Keratinocyte (primary cell): Measurements from ENCODE around the gene URGCP. TPM values are rescaled to one million over a fixed set of nuclear protein-coding genes. Genes with fewer than 3 reads are reported as not detected.

Experiments
- DNase-seq: peaks from one replicate; pipeline ENCODE4 v3.0.0-alpha.2; 2011; ENCODE audit warnings: low read depth, missing footprints, low spot score
- FAIRE-seq: peaks from 2 replicates; lab custom pipeline; 2011; peaks lifted over from hg19 to GRCh38; lab: Jason Lieb, UNC
- H2AFZ ChIP-seq: 2 replicates; pipeline ENCODE4 v1.6.0; 2012; ENCODE audit warnings: low read length, control low read depth, inconsistent platforms; ENCODE audit not compliant: control insufficient read depth
- H3K27ac ChIP-seq: 2 replicates; pipeline ENCODE4 v1.5.1; 2011; ENCODE audit warnings: low read length; ENCODE audit not compliant: control insufficient read depth, insufficient read depth
- H3K27me3 ChIP-seq: 3 replicates; pipeline ENCODE4 v1.6.0; 2011; ENCODE audit warnings: low read length; ENCODE audit not compliant: control insufficient read depth, insufficient read depth; ENCODE audit errors: extremely low read depth
- H3K36me3 ChIP-seq, 2 experiments: 2 replicates in 1 of 2; 3 replicates in 1 of 2; pipeline ENCODE4 v1.5.1; 2011; ENCODE audit warnings: low read length in 2 of 2, mild to moderate bottlenecking in 1 of 2; ENCODE audit not compliant: control insufficient read depth in 2 of 2, insufficient read depth in 2 of 2; ENCODE audit errors: extremely low read depth in 1 of 2
- H3K4me1 ChIP-seq: 3 replicates; pipeline ENCODE4 v1.5.1; 2011; ENCODE audit warnings: low read length; ENCODE audit not compliant: control insufficient read depth, insufficient read depth; ENCODE audit errors: extremely low read depth
- H3K4me2 ChIP-seq: 3 replicates; pipeline ENCODE4 v1.6.0; 2011; ENCODE audit warnings: low read depth, low read length; ENCODE audit not compliant: control insufficient read depth, insufficient read depth; ENCODE audit errors: extremely low read depth
- H3K4me3 ChIP-seq, 3 experiments: fragments of 200-600 bp in 1 of 3; sonication (generic) in 1 of 3; 2 replicates in 2 of 3; 3 replicates in 1 of 3; pipeline ENCODE4 v1.5.1; 2011 to 2016; ENCODE audit warnings: low read length in 3 of 3, mild to moderate bottlenecking in 3 of 3, control low read depth in 2 of 3, inconsistent platforms in 1 of 3, low read depth in 1 of 3, mixed read lengths in 1 of 3, mixed run types in 1 of 3, moderate library complexity in 1 of 3; ENCODE audit not compliant: control insufficient read depth in 2 of 3, insufficient read depth in 2 of 3; ENCODE audit errors: extremely low read depth in 1 of 3
- H3K79me2 ChIP-seq: 2 replicates; pipeline ENCODE4 v1.6.0; 2012; ENCODE audit warnings: low read length; ENCODE audit not compliant: control insufficient read depth, insufficient read depth
- H3K9ac ChIP-seq: 3 replicates; pipeline ENCODE4 v1.6.0; 2011; ENCODE audit warnings: low read length; ENCODE audit not compliant: control insufficient read depth, insufficient read depth; ENCODE audit errors: extremely low read depth
- H3K9me1 ChIP-seq: 3 replicates; pipeline ENCODE4 v1.6.0; 2011; ENCODE audit warnings: low read length; ENCODE audit not compliant: control insufficient read depth, insufficient read depth; ENCODE audit errors: extremely low read depth
- H3K9me3 ChIP-seq: 2 replicates; pipeline ENCODE4 v1.5.1; 2012; ENCODE audit warnings: low read depth, low read length; ENCODE audit not compliant: control insufficient read depth
- H4K20me1 ChIP-seq: 3 replicates; pipeline ENCODE4 v1.6.0; 2011; ENCODE audit warnings: low read length; ENCODE audit not compliant: control insufficient read depth, insufficient read depth; ENCODE audit errors: extremely low read depth
- EZH2 ChIP-seq: IDR thresholded peaks from one replicate; pipeline ENCODE4 v1.6.1; 2012; ENCODE audit warnings: inconsistent platforms, mild to moderate bottlenecking, low read length, moderate library complexity
- dilution Hi-C: fragments of 300-500 bp; cut with MboI; formaldehyde crosslinking; loops from one replicate; pipeline ENCODE4 v1.7.0; 2020; ENCODE audit warnings: low sequenced_read_pairs; ENCODE audit not compliant: extremely low pct_ligation_motif_present
- polyA plus RNA-seq, 5 experiments: library from polyadenylated mRNA; depleted of rRNA in 3 of 5; stranded (reverse) in 3 of 5; stranded (forward) in 1 of 5; unstranded in 1 of 5; fragments of >200 nt; gene quantifications; 1 replicate in 1 of 5; 2 replicates in 3 of 5; 3 replicates in 1 of 5; pipeline versions ENCODE4 v1.2.1 to v1.2.3, GENCODE V29; 2011 to 2012; ENCODE audit warnings: missing spikeins in 2 of 5, low read depth in 1 of 5, low replicate concordance in 1 of 5
- TF ChIP-seq, protein P1 (sequence below), 3 experiments: IDR thresholded peaks in 1 of 3; conservative IDR thresholded peaks in 1 of 3; optimal IDR thresholded peaks in 1 of 3; 2 replicates in 2 of 3; 3 replicates in 1 of 3; pipeline versions ENCODE3 to v1.5.1; 2011; ENCODE audit warnings: low read length in 3 of 3, mild to moderate bottlenecking in 3 of 3, moderate library complexity in 2 of 3, control low read depth in 1 of 3, inconsistent platforms in 1 of 3; ENCODE audit not compliant: insufficient read depth in 2 of 3; ENCODE audit errors: extremely low read depth in 1 of 3

The URGCP gene
- polyA plus RNA-seq, 1 donor (not counting 4 experiments of a cell fraction or from before 2014, with no cell fraction given), result 27.6 TPM

DNA sequence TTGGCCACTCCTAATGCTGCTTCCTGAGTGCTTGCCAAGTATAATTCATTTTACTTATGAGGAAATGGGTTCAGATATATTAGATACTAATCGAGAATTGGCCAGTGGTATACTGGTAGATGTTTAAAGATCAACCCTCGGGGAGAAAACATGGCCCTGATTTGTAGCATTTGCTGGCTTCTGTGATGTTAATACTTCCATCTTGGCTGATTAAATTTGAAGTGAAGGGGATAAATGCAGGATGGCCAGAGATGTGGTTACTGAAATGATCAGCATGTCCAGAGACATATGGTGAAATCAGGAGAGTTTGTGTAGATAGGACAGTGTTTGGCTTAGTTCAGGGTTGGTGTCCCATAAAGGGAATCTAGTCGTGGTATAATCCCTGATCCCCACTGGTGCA is 31.0 kb upstream of the URGCP start:
- Histone ChIP-seq H2AFZ (no peak overlapping the region), H3K79me2 (no peaks in the 10 kb centered on the region), H3K9me1 (no peaks in the 10 kb centered on the region), H3K4me3 (no peak overlapping the region), H3K27me3 (no peaks in the 10 kb centered on the region), H3K36me3 (no peaks in the 10 kb centered on the region), H4K20me1 (no peaks in the 10 kb centered on the region), H3K4me1 (no peaks in the 10 kb centered on the region), H3K27ac (no peak overlapping the region), H3K9ac (no peak overlapping the region), H3K9me3 (no peaks in the 10 kb centered on the region), H3K4me2 (no peak overlapping the region)
- dilution Hi-C loops, result no loop called here
- DNase-seq, result no peak
- no peak for FAIRE-seq
- no peak for TF ChIP-seq EZH2
- TF ChIP-seq, protein P1, sequence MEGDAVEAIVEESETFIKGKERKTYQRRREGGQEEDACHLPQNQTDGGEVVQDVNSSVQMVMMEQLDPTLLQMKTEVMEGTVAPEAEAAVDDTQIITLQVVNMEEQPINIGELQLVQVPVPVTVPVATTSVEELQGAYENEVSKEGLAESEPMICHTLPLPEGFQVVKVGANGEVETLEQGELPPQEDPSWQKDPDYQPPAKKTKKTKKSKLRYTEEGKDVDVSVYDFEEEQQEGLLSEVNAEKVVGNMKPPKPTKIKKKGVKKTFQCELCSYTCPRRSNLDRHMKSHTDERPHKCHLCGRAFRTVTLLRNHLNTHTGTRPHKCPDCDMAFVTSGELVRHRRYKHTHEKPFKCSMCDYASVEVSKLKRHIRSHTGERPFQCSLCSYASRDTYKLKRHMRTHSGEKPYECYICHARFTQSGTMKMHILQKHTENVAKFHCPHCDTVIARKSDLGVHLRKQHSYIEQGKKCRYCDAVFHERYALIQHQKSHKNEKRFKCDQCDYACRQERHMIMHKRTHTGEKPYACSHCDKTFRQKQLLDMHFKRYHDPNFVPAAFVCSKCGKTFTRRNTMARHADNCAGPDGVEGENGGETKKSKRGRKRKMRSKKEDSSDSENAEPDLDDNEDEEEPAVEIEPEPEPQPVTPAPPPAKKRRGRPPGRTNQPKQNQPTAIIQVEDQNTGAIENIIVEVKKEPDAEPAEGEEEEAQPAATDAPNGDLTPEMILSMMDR (optimal IDR thresholded peaks at IDR 0.05 in 1 of 3, IDR thresholded peaks at IDR 0.05 in 1 of 3, conservative IDR thresholded peaks at IDR 0.05 in 1 of 3; ENCODE audit: extremely low read depth in 1 of 3, insufficient read depth in 2 of 3, low read length in 3 of 3), result no peak

DNA sequence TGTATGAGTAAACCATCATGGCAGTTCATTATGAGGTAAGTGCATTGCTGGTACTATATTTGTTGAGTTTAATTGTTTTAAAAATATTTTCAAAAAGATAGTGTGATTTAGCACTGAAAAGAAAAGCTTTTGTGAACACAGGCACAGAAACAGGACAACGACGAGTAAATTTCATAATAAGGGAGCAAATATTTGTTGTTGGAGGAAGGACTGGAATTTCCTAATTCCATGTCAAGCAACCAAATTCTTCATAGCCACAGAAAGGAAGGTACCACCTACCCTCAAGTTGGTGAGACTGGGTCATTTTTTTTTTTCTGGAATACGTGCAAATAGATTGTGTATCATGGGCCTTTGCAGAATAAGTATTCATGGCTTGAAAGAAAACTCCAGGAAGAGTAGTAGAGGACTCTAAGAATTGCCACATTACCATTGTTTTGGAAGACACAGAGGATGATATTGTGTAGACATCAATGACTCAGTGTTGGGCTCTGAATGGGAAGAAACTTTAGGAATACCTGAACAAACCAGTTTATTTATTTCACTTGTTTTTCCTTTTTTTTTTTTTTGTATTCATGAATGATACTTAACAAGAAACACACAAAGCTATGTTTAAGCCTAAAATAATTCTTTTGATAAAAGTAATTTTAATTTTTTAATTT is 27.6 kb upstream of the URGCP start:
- DNase-seq (no peak), FAIRE-seq (no peak)
- no peaks in the 10 kb centered on the region for H3K36me3 ChIP-seq
- no peak overlapping the region for H3K4me2 ChIP-seq
- H3K4me3 ChIP-seq, result no peak overlapping the region
- no peaks in the 10 kb centered on the region for H3K27me3 ChIP-seq
- no peaks in the 10 kb centered on the region for H3K9me3 ChIP-seq
- dilution Hi-C loops, result no loop called here
- no peaks in the 10 kb centered on the region for H3K9me1 ChIP-seq
- H3K4me1 ChIP-seq, result no peaks in the 10 kb centered on the region
- no peaks in the 10 kb centered on the region for H3K79me2 ChIP-seq
- H4K20me1 ChIP-seq, result no peaks in the 10 kb centered on the region
- no peak overlapping the region for H3K27ac ChIP-seq
- H2AFZ ChIP-seq, result no peak overlapping the region
- no peak overlapping the region for H3K9ac ChIP-seq
- TF ChIP-seq, protein P1 (optimal IDR thresholded peaks at IDR 0.05 in 1 of 3, IDR thresholded peaks at IDR 0.05 in 1 of 3, conservative IDR thresholded peaks at IDR 0.05 in 1 of 3; ENCODE audit: extremely low read depth in 1 of 3, insufficient read depth in 2 of 3, low read length in 3 of 3), result no peak
- TF ChIP-seq EZH2, result no peak
